Tibial nerve (tissue), 3 donors: ENCODE data around the gene MSANTD1.

Experiments used
- POLR2A ChIP-seq, 2 donors: fragments of 450-650 bp; IDR thresholded peaks; one replicate each; pipeline ENCODE4 v1.6.1; 2017; ENCODE audit warnings: antibody characterized with exemption in 2 of 2, mild to moderate bottlenecking in 2 of 2, moderate library complexity in 2 of 2
- TF ChIP-seq, protein P1 (sequence below), 5 experiments: fragments of 200-600 bp in 3 of 5; fragments of 450-650 bp in 2 of 5; sonication (generic) in 3 of 5; IDR thresholded peaks; one replicate each; pipeline ENCODE4 v1.5.1; 2016 to 2019; ENCODE audit warnings: antibody characterized with exemption in 5 of 5, mild to moderate bottlenecking in 3 of 5, moderate library complexity in 2 of 5

DNA sequence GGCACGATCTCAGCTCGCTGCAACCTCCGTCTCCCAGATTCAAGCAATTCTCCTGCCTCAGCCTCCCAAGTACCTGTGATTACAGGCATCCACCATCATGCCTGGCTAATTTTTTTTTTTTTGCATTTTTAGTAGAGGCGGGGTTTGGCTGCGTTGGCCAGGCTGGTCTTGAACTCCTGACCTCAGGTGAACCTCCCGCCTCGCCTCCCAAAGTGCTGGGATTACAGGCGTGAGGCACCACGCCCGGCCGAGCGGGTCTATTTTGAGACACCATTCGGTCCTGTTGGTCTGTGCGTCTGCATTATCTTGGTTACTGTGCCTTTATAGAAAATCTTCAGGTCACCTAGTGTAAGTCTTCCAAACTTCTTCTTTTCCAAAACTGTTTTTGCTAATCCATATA lies 22.2 kb downstream of the MSANTD1 start:
- TF ChIP-seq, protein P1, sequence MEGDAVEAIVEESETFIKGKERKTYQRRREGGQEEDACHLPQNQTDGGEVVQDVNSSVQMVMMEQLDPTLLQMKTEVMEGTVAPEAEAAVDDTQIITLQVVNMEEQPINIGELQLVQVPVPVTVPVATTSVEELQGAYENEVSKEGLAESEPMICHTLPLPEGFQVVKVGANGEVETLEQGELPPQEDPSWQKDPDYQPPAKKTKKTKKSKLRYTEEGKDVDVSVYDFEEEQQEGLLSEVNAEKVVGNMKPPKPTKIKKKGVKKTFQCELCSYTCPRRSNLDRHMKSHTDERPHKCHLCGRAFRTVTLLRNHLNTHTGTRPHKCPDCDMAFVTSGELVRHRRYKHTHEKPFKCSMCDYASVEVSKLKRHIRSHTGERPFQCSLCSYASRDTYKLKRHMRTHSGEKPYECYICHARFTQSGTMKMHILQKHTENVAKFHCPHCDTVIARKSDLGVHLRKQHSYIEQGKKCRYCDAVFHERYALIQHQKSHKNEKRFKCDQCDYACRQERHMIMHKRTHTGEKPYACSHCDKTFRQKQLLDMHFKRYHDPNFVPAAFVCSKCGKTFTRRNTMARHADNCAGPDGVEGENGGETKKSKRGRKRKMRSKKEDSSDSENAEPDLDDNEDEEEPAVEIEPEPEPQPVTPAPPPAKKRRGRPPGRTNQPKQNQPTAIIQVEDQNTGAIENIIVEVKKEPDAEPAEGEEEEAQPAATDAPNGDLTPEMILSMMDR (IDR thresholded peaks at IDR 0.05) = no peak
- TF ChIP-seq POLR2A (IDR thresholded peaks at IDR 0.05) = no peak
